Jurkat, Clone E6-1 (cell line): ENCODE results near the gene TMEM51.
A peak's percentile ranks its signal among the peaks of the same experiment; 100 is the strongest.

Experiments used
- DNase-seq: peaks from one replicate; pipeline ENCODE4 v3.0.0-alpha.2; 2011; ENCODE audit warnings: low read depth, low spot score
- H3K4me3 ChIP-seq: 2 replicates; pipeline ENCODE4 v1.5.1; 2011; ENCODE audit warnings: mild to moderate bottlenecking, low read length, control low read depth, moderate library complexity

TMEM51 gene

GRCh38 chr1:15151377-15151806 lies 2.2 kb upstream of the TMEM51 start:
- DNase-seq, result no peak
- no peak overlapping the region for H3K4me3 ChIP-seq

DNA sequence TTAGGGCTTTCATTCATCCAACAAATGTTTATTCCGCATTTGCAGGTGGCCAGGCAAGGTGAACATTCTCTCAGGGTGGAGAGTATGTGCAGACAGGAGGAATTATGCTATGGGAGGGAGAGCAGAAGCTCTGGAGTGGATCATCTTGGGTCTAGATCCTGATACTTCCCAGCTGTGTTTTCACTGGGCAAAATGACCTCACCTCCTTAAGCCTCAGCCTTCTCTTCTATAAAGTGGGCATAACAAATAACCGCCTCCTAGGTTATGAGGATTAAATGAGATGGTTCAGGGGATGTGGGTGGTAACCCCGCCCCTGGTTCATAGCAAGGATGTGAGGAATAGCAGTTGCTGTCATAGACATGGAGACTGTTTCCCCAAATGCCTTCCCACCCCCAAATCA lies 1.7 kb upstream of the TMEM51 start:
- DNase-seq, result no peak
- no peak overlapping the region for H3K4me3 ChIP-seq

GRCh38 chr1:15152318-15153183 lies 996 bp upstream of the TMEM51 start:
- DNase-seq, result no peak
- H3K4me3 ChIP-seq, result peak overlapping the region; percentile 15

GRCh38 chr1:15153842-15154479 lies 414 bp downstream of the TMEM51 start:
- no peak overlapping the region for H3K4me3 ChIP-seq
- no peak for DNase-seq

GRCh38 chr1:15154480-15155036 lies 1.0 kb downstream of the TMEM51 start:
- H3K4me3 ChIP-seq, result no peak overlapping the region
- no peak for DNase-seq

DNA sequence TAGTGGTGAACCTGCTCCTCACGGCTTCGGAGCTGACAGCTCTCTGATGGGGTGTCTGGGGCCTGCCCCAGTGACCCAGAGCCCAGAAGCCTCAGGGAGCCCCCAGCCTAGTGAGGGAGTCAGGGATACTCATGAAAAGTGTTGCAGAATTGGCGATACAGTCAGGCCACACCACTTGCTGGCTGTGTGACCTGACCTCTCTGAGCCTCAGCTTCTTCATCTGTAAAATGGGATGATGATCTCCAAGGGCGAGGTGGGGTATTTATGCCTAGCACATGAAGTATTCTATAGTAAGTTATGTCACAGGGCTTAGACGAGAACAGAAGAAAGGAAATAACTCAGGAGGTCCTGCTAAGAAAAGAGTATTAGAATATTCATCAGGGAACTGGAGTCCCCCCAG lies 1.6 kb downstream of the TMEM51 start:
- no peak for DNase-seq
- no peak overlapping the region for H3K4me3 ChIP-seq

- peak; percentile 28 for DNase-seq
- peak overlapping the region; percentile 17 for H3K4me3 ChIP-seq
Measured at GRCh38 chr1:15155888-15156741, 2.6 kb downstream of the TMEM51 start.

DNA sequence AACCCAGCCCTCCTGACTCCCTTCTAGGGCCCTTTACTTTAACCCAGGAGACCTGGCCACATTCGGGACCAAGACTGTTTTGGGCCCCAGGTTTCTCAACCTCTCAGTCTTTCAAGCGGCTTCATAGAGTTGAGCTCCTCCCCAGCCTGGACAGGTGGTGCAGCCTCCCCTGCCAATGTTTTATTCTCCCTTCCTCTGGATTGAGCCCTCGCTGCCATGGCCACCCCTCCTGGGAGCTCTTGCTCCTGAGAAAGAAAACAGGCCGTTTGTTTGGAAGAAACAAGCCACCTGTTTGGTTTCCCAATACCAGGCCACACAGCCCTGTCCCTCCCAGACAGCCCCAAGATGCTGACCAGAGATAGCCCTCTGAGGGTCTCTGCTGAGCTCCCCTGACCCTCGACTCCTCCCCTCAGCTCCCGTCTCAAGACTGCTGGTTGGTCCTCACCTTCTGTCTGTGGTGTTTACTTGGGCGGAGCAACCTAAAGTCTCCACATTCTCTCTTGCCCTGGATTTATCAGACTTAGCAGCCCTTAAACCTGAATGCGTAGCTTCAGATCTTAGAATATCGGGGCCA lies 3.3 kb downstream of the TMEM51 start:
- H3K4me3 ChIP-seq, result peak overlapping the region; percentile 17; the same call in 1 of the 2 replicates
- DNase-seq, result no peak

DNA sequence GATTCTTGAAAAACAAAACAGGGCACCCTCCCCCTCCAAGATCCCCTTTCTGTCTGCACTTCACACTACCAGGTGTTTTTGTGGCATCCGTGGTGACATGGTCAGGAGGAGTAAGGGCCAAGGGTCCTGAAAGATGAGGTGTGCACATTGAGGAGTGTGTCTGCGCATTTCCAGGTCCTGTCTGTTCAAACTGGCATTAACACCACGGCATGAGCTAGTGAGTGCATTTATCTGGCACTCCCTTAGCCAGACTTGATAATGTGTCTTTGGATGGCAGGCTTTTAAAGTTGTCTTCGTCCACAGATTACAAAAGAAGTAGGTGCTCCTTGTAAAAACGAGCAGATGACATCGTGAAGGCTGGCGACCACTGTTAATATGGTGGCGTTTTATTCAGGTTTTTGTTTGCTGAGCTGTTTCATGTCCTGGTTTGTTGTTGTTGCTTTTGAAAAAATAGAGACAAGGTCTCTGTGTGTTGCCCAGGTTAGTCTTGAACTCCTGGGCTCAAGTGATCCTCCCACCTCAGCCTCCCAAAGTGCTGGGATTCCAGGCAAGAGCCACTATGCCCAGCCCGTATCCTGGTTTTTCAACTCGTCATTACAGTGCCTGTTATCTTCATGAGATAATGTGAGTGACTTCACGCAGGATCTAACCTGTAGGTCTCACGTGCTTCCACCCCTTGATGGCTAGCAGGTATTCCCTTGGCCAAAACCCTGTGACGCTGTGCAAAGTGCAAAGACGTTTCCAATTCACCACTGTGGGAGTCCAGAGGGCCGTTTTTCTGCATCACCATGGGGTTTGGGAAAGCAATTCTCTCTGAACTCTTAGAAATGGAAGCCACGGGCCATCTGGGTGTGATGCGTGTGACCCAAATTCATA lies 4.2 kb downstream of the TMEM51 start:
- no peak overlapping the region for H3K4me3 ChIP-seq
- no peak for DNase-seq

GRCh38 chr1:15158506-15159165 lies 5.1 kb downstream of the TMEM51 start:
- DNase-seq, result no peak
- no peak overlapping the region for H3K4me3 ChIP-seq

- no peak for DNase-seq
- H3K4me3 ChIP-seq, result no peak overlapping the region
Measured at GRCh38 chr1:15159166-15159555, 5.6 kb downstream of the TMEM51 start.

- H3K4me3 ChIP-seq, result no peak overlapping the region
- DNase-seq, result no peak
Measured at GRCh38 chr1:15160626-15161025, 7.1 kb downstream of the TMEM51 start.

DNA sequence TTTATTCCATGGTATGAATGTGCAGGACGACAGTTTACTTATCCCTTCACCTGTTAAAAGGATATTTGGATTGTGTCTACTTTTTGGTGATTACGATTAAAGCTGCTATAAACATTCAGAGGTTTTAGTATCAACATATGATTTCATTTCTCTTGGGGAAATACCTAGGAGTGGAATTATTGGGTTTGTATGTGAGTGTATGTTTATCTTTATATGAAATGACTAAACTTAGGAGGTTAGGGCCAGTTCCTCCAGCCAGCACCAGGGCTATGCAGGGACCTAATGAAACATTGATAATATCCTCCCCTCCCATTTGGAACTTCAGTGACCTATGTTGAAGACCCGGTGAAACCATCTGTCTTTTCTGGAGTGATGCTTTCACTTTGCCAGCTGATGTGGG lies 13.8 kb downstream of the TMEM51 start:
- DNase-seq, result no peak
- no peak overlapping the region for H3K4me3 ChIP-seq

- DNase-seq, result no peak
- no peak overlapping the region for H3K4me3 ChIP-seq
Measured at GRCh38 chr1:15168479-15168878, 14.9 kb downstream of the TMEM51 start.

DNA sequence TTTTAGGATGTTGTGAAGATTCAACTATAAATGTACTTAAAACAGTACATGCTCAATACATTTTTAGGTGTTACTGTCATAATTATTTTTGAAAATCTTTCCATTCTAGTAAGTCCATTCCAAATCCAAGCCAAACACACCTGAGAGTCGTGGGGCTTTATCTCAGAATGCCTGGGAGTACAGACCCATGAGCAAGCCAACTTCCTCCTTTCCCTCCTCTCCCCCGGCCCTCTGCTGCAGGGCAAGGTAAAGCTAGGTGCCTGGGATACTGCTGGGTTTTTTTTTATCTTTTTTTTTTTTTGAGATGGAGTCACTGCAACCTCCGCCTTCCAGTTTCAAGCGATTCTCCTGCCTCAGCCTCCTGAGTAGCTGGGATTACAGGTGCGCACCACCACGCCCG lies 16.5 kb downstream of the TMEM51 start:
- no peak for DNase-seq
- H3K4me3 ChIP-seq, result no peak overlapping the region

GRCh38 chr1:15171271-15171908 lies 17.8 kb downstream of the TMEM51 start:
- no peak overlapping the region for H3K4me3 ChIP-seq

More at GRCh38 chr1:15171271-15171908, 17.8 kb downstream of the TMEM51 start:
- no peak for DNase-seq
